T-cell (primary cell): Measurements from ENCODE around the gene SCAMP4. TPM values are rescaled to one million over a fixed set of nuclear protein-coding genes. Genes with fewer than 3 reads are reported as not detected.
A peak's percentile ranks its signal among the peaks of the same experiment; 100 is the strongest.

Experiments
- ATAC-seq, 4 experiments: fragments of 200-7000 bp in 3 of 4; fragments of 150-1000 bp in 1 of 4; cut with Tn5 transposase; replicated peaks in 1 of 4; 1 replicate in 3 of 4; 2 replicates in 1 of 4; pipeline ENCODE4 v1.10.0; 2021; ENCODE audit warnings: moderate library complexity in 3 of 4, mild to moderate bottlenecking in 2 of 4, moderate number of reproducible peaks in 1 of 4
- CTCF ChIA-PET, 2 donors: fragments of 300-600 bp; sonication (Branson Sonifier 250); formaldehyde crosslinking; loops; one replicate each; lab custom pipeline; 2022; ENCODE audit warnings: antibody characterized with exemption in 2 of 2; lab: Charles Lee
- POLR2A ChIA-PET, 2 donors: fragments of 300-600 bp; sonication (Branson Sonifier 250); formaldehyde crosslinking; loops; one replicate each; lab custom pipeline; 2022; ENCODE audit warnings: antibody characterized with exemption in 2 of 2; lab: Charles Lee
- DNase-seq, 35 experiments: peaks; one replicate each; pipeline versions ENCODE4 v3.0.0 to v3.0.0-alpha.2; 2013 to 2023
- H3K27ac ChIP-seq: one replicate; pipeline ENCODE4 v1.5.1; 2013; ENCODE audit warnings: low read length
- H3K27me3 ChIP-seq, 2 experiments: replicated peaks in 1 of 2; 1 replicate in 1 of 2; 2 replicates in 1 of 2; pipeline versions ENCODE4 v1.6.1 to v1.7.0; 2013; ENCODE audit warnings: low read length in 1 of 2, mixed read lengths in 1 of 2; ENCODE audit not compliant: control insufficient read depth in 2 of 2, insufficient read depth in 2 of 2; ENCODE audit errors: extremely low read depth in 1 of 2
- H3K36me3 ChIP-seq, 2 donors: 1 replicate in 1 of 2; 2 replicates in 1 of 2; pipeline versions ENCODE4 v1.6.1 to v1.7.0; 2013; ENCODE audit warnings: low read length in 1 of 2; ENCODE audit not compliant: control insufficient read depth in 2 of 2, insufficient read depth in 1 of 2; ENCODE audit errors: extremely low read depth in 1 of 2
- H3K4me1 ChIP-seq, 2 experiments: 1 replicate in 1 of 2; 2 replicates in 1 of 2; pipeline versions ENCODE4 v1.6.1 to v1.7.0; 2013; ENCODE audit warnings: low read length in 2 of 2, mixed read lengths in 1 of 2; ENCODE audit not compliant: insufficient read depth in 2 of 2, control insufficient read depth in 1 of 2; ENCODE audit errors: extremely low read depth in 1 of 2
- H3K4me3 ChIP-seq, 2 donors: 1 replicate in 1 of 2; 2 replicates in 1 of 2; pipeline versions ENCODE4 v1.5.1 to v1.7.0; 2013; ENCODE audit warnings: mild to moderate bottlenecking in 2 of 2, low read length in 1 of 2, moderate library complexity in 1 of 2; ENCODE audit not compliant: control insufficient read depth in 1 of 2; ENCODE audit errors: extremely low read depth in 1 of 2
- H3K9me3 ChIP-seq: 2 replicates; pipeline ENCODE4 v1.7.0; 2013
- H3K27ac Mint-ChIP-seq, 2 donors: one replicate each; pipeline ENCODE4 v1.8.0; 2020 to 2021; ENCODE audit warnings: mild to moderate bottlenecking in 2 of 2, mixed read lengths in 2 of 2
- H3K27me3 Mint-ChIP-seq, 2 donors: one replicate each; pipeline ENCODE4 v1.8.0; 2021 to 2022; ENCODE audit warnings: mixed read lengths in 2 of 2
- H3K36me3 Mint-ChIP-seq: one replicate; pipeline ENCODE4 v1.8.0; 2021; ENCODE audit warnings: mixed read lengths
- H3K4me1 Mint-ChIP-seq, 3 donors: one replicate each; pipeline ENCODE4 v1.8.0; 2020 to 2022; ENCODE audit warnings: mixed read lengths in 3 of 3, mild to moderate bottlenecking in 1 of 3
- H3K4me3 Mint-ChIP-seq, 3 donors: one replicate each; pipeline ENCODE4 v1.8.0; 2020 to 2022; ENCODE audit warnings: mild to moderate bottlenecking in 3 of 3, mixed read lengths in 3 of 3, moderate library complexity in 3 of 3
- H3K9me3 Mint-ChIP-seq, 3 donors: one replicate each; pipeline ENCODE4 v1.8.0; 2020 to 2022; ENCODE audit warnings: mixed read lengths in 3 of 3
- WGBS: methylation state at CpG from one replicate; pipeline ENCODE4 v1.1.5; 2013; ENCODE audit warnings: missing lambda C conversion rate; ENCODE audit not compliant: insufficient coverage; 5-methylcytosine and 5-hydroxymethylcytosine counted together
- total RNA-seq, 35 experiments: library from RNA in 6 of 35; stranded (reverse) in 6 of 35; fragments of 120-200 nt in 1 of 35; gene quantifications; one replicate each; pipeline versions ENCODE4 v1.2.1 to v1.2.4 and lab custom pipeline; 2013 to 2026

Gene SCAMP4
- total RNA-seq, 5 donors from 2014 or later (not counting 1 experiment from before 2014, with no cell fraction given), result 24.8 to 49.2 (median 27.5) TPM

DNA sequence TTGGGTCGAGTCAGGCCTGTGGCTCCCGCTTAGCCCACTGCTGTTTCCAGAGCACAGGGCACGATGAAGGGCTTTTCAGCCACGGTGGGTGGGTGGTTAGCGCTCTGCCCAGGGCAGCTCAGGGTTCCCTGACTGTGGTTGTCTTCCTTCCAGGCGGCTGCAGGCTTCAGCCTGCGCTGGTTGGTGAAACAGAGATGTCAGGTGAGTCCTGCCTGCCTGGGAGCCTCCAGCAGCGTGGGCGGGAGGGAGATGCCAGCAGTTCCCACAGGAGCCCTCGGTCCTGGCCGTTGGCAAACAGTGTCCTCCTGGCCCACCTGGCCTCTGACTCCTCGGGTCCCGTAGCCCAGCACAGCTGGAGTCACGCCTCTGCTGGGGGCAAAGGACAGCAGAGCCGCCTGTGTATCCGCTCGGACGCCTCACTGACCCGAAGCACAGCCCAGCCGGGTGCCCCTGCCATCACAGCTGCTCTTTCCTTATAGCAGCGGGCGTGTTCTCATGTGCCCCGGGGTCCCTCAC, 9.7 kb downstream of the SCAMP4 start:
- peaks cover 7 to 23% (median 7%) of the 10 kb centered on the region in 3 donors for H3K4me1 Mint-ChIP-seq
- CTCF ChIA-PET, result no interaction called here
- Histone ChIP-seq H3K36me3 (peaks cover 16 to 27% of the 10 kb centered on the region in 2 donors), H3K9me3 (no peaks in the 10 kb centered on the region), H3K27me3 (no peaks in the 10 kb centered on the region), H3K4me1 (peaks cover 0 to 16% of the 10 kb centered on the region in 2 experiments), H3K4me3 (no peak overlapping the region), H3K27ac (no peak overlapping the region)
- H3K4me3 Mint-ChIP-seq, result no peak overlapping the region
- POLR2A ChIA-PET, result no interaction called here
- ATAC-seq (no peak), DNase-seq (no peak)
- peak overlapping the region in 1 of 2 donors; percentile 6 for H3K27ac Mint-ChIP-seq
- no peaks in the 10 kb centered on the region for H3K9me3 Mint-ChIP-seq
- H3K36me3 Mint-ChIP-seq, result no peaks in the 10 kb centered on the region
- whole genome bisulfite sequencing, result 92% methylated on average over 20 of the region's 23 CpGs
- no peaks in the 10 kb centered on the region for H3K27me3 Mint-ChIP-seq

DNA sequence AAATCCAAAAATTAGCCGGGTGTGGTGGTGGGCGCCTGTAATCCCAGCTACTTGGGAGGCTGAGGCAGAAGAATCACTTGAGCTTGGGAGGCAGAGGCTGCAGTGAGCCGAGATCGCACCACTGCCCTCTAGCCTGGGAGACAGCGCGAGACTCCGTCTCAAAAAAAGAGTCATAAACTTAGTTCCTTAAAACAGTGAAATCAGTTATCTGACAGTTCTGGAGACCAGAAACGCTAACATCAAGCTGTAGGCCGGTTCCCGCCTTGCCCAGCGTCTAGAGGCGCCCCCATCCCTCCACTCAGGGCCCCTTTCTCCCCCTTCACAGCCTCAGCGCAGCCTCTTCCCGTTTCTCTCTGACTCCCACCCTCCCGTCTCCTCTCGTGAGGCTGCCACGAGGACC, 11.9 kb downstream of the SCAMP4 start:
- H3K27me3 Mint-ChIP-seq, result no peaks in the 10 kb centered on the region
- no peak overlapping the region for H3K4me3 ChIP-seq
- 89% methylated on average over 16 of the region's 17 CpGs for WGBS
- H3K9me3 ChIP-seq, result no peaks in the 10 kb centered on the region
- no peak overlapping the region for H3K27ac Mint-ChIP-seq
- DNase-seq (no peak), ATAC-seq (no peak)
- H3K36me3 ChIP-seq, result peaks cover 21 to 35% of the 10 kb centered on the region in 2 donors
- H3K9me3 Mint-ChIP-seq, result no peaks in the 10 kb centered on the region
- ChIA-PET POLR2A (no interaction called here), CTCF (no interaction called here)
- peaks cover 0 to 15% of the 10 kb centered on the region in 2 experiments for H3K4me1 ChIP-seq
- no peak overlapping the region for H3K4me3 Mint-ChIP-seq
- H3K4me1 Mint-ChIP-seq, result peaks cover 0 to 14% (median 2%) of the 10 kb centered on the region in 3 donors
- no peak overlapping the region for H3K27ac ChIP-seq
- peaks cover 4% of the 10 kb centered on the region for H3K36me3 Mint-ChIP-seq
- H3K27me3 ChIP-seq, result no peaks in the 10 kb centered on the region

DNA sequence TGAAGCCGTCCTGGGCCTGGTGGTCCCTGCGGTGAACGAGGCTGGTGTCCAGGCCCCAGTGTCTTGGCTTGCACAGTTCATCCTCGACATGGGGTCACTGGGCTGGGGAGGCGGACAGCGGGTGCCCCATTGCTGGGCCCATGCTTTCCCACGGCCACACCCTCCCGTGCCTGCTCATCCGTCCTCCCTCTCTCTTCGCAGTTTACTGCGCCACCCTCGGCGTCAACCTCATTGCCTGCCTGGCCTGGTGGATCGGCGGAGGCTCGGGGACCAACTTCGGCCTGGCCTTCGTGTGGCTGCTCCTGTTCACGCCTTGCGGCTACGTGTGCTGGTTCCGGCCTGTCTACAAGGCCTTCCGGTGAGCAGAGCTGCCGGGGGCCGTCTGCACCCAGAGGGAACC, 12.7 kb downstream of the SCAMP4 start:
- WGBS, result 95% methylated on average over 25 of the region's 25 CpGs
- DNase-seq, result no peak
- no peaks in the 10 kb centered on the region for H3K27me3 ChIP-seq
- peaks cover 0 to 21% of the 10 kb centered on the region in 2 experiments for H3K4me1 ChIP-seq
- CTCF ChIA-PET, result no interaction called here
- H3K9me3 ChIP-seq, result no peaks in the 10 kb centered on the region
- H3K36me3 ChIP-seq, result peaks cover 21 to 31% of the 10 kb centered on the region in 2 donors
- no peak overlapping the region for H3K27ac Mint-ChIP-seq
- no peak overlapping the region for H3K27ac ChIP-seq
- H3K4me3 ChIP-seq, result no peak overlapping the region
- H3K4me1 Mint-ChIP-seq, result peaks cover 0 to 17% (median 2%) of the 10 kb centered on the region in 3 donors
- H3K4me3 Mint-ChIP-seq, result no peak overlapping the region
- no peaks in the 10 kb centered on the region for H3K27me3 Mint-ChIP-seq
- H3K9me3 Mint-ChIP-seq, result no peaks in the 10 kb centered on the region
- ATAC-seq, result peak in 1 of 4 experiments; percentile 17
- peaks cover 4% of the 10 kb centered on the region for H3K36me3 Mint-ChIP-seq
- POLR2A ChIA-PET, result no interaction called here

DNA sequence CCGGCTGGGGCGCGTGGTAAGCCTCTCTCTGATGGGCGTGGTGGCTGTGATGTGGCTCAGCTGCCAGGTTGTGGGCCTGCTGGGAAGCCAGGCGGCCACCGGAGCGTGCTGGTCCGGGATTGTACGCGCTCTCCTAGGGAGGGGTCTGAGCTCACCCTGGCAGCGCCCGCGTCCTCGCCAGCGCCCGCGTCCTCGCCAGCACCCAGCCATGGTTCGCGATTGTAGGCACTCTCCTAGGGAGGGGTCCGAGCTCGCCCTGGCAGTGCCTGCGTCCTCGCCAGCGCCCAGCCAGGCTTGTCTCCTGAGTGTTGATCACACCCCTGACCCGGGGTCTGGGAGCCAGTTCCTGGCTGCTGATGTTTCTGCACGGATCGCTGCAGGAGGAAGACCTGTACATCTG, 13.8 kb downstream of the SCAMP4 start:
- peaks cover 0 to 17% (median 3%) of the 10 kb centered on the region in 3 donors for H3K4me1 Mint-ChIP-seq
- Histone ChIP-seq H3K9me3 (no peaks in the 10 kb centered on the region), H3K27ac (no peak overlapping the region), H3K36me3 (peaks cover 18 to 23% of the 10 kb centered on the region in 2 donors), H3K4me1 (peaks cover 0 to 24% of the 10 kb centered on the region in 2 experiments), H3K4me3 (no peak overlapping the region), H3K27me3 (no peaks in the 10 kb centered on the region)
- H3K9me3 Mint-ChIP-seq, result no peaks in the 10 kb centered on the region
- CTCF ChIA-PET, result no interaction called here
- POLR2A ChIA-PET, result no interaction called here
- H3K4me3 Mint-ChIP-seq, result no peak overlapping the region
- H3K27ac Mint-ChIP-seq, result no peak overlapping the region
- H3K36me3 Mint-ChIP-seq, result peaks cover 4% of the 10 kb centered on the region
- H3K27me3 Mint-ChIP-seq, result no peaks in the 10 kb centered on the region
- 99% methylated on average over 24 of the region's 28 CpGs for WGBS
- DNase-seq, result no peak
- ATAC-seq, result no peak

DNA sequence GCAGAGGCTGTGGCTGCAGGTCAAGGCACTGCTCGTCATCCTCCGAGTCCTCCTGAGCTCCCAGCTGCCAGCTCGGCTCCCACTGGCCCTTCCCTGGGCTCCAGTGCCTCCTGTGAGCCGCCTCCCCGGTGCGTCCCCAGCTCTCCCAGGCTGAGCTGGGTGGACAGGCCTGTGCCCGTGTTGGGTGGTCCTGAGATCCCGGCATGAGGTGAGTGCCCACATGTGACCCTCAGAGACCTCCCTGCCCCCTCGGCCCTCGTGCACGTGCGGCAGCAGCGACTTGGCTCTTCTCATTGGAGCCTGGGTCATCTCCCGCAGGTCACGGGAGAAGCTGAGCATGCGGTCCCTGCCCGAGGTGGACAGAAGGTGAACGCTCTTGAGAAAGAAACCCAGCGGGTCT, 15.4 kb downstream of the SCAMP4 start:
- no peak for DNase-seq
- no peaks in the 10 kb centered on the region for H3K27me3 Mint-ChIP-seq
- H3K4me3 Mint-ChIP-seq, result no peak overlapping the region
- WGBS, result 97% methylated on average over 18 of the region's 19 CpGs
- H3K27ac ChIP-seq, result no peak overlapping the region
- ChIA-PET CTCF (no interaction called here), POLR2A (interaction anchor here in 1 of 2 donors (0.6 kb wide), 1 partner anchor 85 kb away, joined by 3 read pairs; no protein-coding TSS in a partner anchor)
- H3K27me3 ChIP-seq, result no peaks in the 10 kb centered on the region
- peaks cover 0 to 32% of the 10 kb centered on the region in 2 experiments for H3K4me1 ChIP-seq
- no peak overlapping the region for H3K27ac Mint-ChIP-seq
- H3K36me3 ChIP-seq, result peaks cover 15 to 26% of the 10 kb centered on the region in 2 donors
- no peaks in the 10 kb centered on the region for H3K9me3 ChIP-seq
- ATAC-seq, result no peak
- H3K4me3 ChIP-seq, result no peak overlapping the region
- H3K36me3 Mint-ChIP-seq, result peaks cover 4% of the 10 kb centered on the region
- H3K4me1 Mint-ChIP-seq, result peaks cover 0 to 14% (median 3%) of the 10 kb centered on the region in 3 donors
- no peaks in the 10 kb centered on the region for H3K9me3 Mint-ChIP-seq

DNA sequence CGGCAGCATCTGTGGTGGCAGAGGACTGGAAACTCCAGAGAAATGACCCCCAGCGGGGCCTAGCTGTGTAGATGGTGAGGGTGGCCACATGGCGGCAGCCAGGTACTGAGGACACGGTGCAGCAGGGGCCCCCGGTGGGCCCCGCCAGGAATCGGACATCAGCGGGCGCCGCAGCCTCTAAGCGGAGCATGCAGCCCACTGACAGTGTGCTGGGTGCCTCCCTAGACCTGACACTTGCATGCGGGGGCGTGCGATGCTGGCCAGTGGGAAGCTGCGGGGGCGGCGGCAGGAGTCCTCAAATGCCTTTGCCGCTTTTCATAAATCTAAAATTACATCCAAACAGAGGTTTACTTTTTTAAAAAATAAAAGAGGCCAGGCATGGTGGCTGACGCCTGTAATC, 16.1 kb downstream of the SCAMP4 start:
- Mint-ChIP-seq H3K4me1 (peaks cover 0 to 14% (median 3%) of the 10 kb centered on the region in 3 donors), H3K36me3 (peaks cover 4% of the 10 kb centered on the region), H3K9me3 (no peaks in the 10 kb centered on the region), H3K27ac (peak overlapping the region in 1 of 2 donors; percentile 44), H3K27me3 (no peaks in the 10 kb centered on the region), H3K4me3 (no peak overlapping the region)
- 95% methylated on average over 14 of the region's 19 CpGs for WGBS
- DNase-seq, result no peak
- Histone ChIP-seq H3K27me3 (no peaks in the 10 kb centered on the region), H3K36me3 (peaks cover 15 to 26% of the 10 kb centered on the region in 2 donors), H3K4me3 (no peak overlapping the region), H3K9me3 (no peaks in the 10 kb centered on the region), H3K27ac (no peak overlapping the region), H3K4me1 (peaks cover 0 to 34% of the 10 kb centered on the region in 2 experiments)
- ATAC-seq, result no peak
- ChIA-PET CTCF (no interaction called here), POLR2A (no interaction called here)
